Calu3 (cell line): Measurements from ENCODE around the gene DOCK1. TPM values are rescaled to one million over a fixed set of nuclear protein-coding genes. Genes with fewer than 3 reads are reported as not detected.
"Not testable (repeated sequence)": the region's sequence is repeated elsewhere in the genome, so short reads cannot be mapped to it uniquely, and the experiment has no call there.

Experiments used
- BruUV-seq: library from RNA; stranded (reverse); fragments of 400-500 nt; replicated peaks from 2 replicates; lab custom pipeline; 2021; lab: Mats Ljungman, UMichigan
- CTCF ChIA-PET: fragments of 300-600 bp; sonication (Branson Sonifier 250); formaldehyde crosslinking; loops from one replicate; lab custom pipeline; 2022; ENCODE audit warnings: antibody characterized with exemption; lab: Charles Lee
- DNase-seq: peaks from one replicate; pipeline ENCODE4 v3.0.0; 2022
- H3K27ac Mint-ChIP-seq: one replicate; pipeline ENCODE4 v1.8.0; 2022; ENCODE audit warnings: mixed read lengths; ENCODE audit not compliant: unreplicated experiment
- H3K27me3 Mint-ChIP-seq: one replicate; pipeline ENCODE4 v1.8.0; 2022; ENCODE audit warnings: mixed read lengths; ENCODE audit not compliant: unreplicated experiment
- H3K36me3 Mint-ChIP-seq: one replicate; pipeline ENCODE4 v1.8.0; 2022; ENCODE audit warnings: mild to moderate bottlenecking, moderate library complexity, mixed read lengths; ENCODE audit not compliant: insufficient read depth, unreplicated experiment
- H3K4me1 Mint-ChIP-seq: one replicate; pipeline ENCODE4 v1.8.0; 2022; ENCODE audit warnings: mild to moderate bottlenecking, low read depth, mixed read lengths; ENCODE audit not compliant: unreplicated experiment
- H3K4me3 Mint-ChIP-seq: one replicate; pipeline ENCODE4 v1.8.0; 2022; ENCODE audit warnings: mild to moderate bottlenecking, low read depth, moderate library complexity, mixed read lengths; ENCODE audit not compliant: unreplicated experiment
- H3K9me3 Mint-ChIP-seq: one replicate; pipeline ENCODE4 v1.8.0; 2022; ENCODE audit warnings: low read depth, mixed read lengths; ENCODE audit not compliant: unreplicated experiment
- intact Hi-C: fragments of 100-400 bp; cut with micrococcal nuclease; formaldehyde crosslinking; loops from one replicate; pipeline ENCODE4 v1.10.0; 2022; ENCODE audit not compliant: unreplicated experiment
- total RNA-seq: library from RNA; stranded (reverse); gene quantifications from 2 replicates; pipeline ENCODE4 v1.2.3, GENCODE V29; 2022
- TF ChIP-seq, protein P1 (sequence below): fragments of 200-600 bp; IDR thresholded peaks from one replicate; pipeline ENCODE4 v1.8.0; 2022; ENCODE audit warnings: antibody characterized with exemption; ENCODE audit not compliant: unreplicated experiment

DOCK1 gene
- total RNA-seq, 1 experiment from 2014 or later, result 34.2 TPM

GRCh38 chr10:127306479-127306878, 401.3 kb downstream of the DOCK1 start:
- no peak for DNase-seq
- Mint-ChIP-seq H3K9me3 (no peaks in the 10 kb centered on the region), H3K4me3 (no peak overlapping the region), H3K36me3 (no peaks in the 10 kb centered on the region), H3K27ac (no peak overlapping the region), H3K4me1 (peaks cover 7% of the 10 kb centered on the region), H3K27me3 (no peaks in the 10 kb centered on the region)
- intact Hi-C loops, result no loop called here
- no TSS peak for BruUV-seq
- TF ChIP-seq, protein P1, sequence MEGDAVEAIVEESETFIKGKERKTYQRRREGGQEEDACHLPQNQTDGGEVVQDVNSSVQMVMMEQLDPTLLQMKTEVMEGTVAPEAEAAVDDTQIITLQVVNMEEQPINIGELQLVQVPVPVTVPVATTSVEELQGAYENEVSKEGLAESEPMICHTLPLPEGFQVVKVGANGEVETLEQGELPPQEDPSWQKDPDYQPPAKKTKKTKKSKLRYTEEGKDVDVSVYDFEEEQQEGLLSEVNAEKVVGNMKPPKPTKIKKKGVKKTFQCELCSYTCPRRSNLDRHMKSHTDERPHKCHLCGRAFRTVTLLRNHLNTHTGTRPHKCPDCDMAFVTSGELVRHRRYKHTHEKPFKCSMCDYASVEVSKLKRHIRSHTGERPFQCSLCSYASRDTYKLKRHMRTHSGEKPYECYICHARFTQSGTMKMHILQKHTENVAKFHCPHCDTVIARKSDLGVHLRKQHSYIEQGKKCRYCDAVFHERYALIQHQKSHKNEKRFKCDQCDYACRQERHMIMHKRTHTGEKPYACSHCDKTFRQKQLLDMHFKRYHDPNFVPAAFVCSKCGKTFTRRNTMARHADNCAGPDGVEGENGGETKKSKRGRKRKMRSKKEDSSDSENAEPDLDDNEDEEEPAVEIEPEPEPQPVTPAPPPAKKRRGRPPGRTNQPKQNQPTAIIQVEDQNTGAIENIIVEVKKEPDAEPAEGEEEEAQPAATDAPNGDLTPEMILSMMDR, result no peak
- CTCF ChIA-PET, result no interaction called here

DNA sequence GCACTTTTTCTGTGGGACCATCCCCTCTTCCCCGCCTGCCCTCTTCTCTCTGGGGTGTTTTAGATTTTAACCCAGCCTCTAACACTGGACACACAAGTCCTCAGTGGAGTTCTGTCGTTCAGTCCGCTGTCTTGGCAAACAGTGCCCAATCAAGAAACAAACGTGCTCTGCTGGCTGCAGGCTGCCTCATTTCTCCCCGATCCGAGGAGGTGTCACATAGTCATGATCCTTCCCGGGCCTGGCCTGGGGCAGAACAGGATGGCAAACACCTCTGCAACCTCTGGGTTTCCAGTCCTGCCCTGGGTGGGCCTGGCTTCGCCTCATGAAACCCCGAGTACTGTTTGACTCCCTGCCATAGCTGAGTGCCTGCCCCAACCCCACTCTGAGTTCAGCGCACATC, 402.1 kb downstream of the DOCK1 start:
- Mint-ChIP-seq H3K4me1 (peaks cover 7% of the 10 kb centered on the region), H3K27ac (no peak overlapping the region), H3K36me3 (no peaks in the 10 kb centered on the region), H3K9me3 (no peaks in the 10 kb centered on the region), H3K4me3 (no peak overlapping the region), H3K27me3 (no peaks in the 10 kb centered on the region)
- BruUV-seq, result no TSS peak
- TF ChIP-seq, protein P1, result no peak
- CTCF ChIA-PET, result no interaction called here
- no peak for DNase-seq
- intact Hi-C loops, result no loop called here

DNA sequence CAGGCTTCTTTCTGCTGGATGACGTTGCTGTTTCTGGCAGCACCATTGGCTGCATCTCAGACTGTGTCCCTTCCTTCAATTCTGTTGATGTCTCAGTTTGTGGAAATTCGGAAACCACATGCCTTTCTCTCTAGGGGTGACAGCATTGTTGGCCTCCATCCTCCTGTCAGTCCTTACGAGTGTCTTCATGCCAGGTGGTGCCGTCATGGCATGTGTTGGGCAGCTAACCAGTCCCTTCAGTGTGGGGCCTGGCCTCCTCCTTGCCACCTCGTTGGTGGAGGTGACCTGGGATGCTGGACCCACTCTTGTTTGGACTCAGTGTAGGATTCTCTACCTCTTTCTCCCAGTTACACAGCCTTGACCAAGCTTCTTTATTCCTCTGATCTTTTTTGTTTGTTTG, 402.8 kb downstream of the DOCK1 start:
- TF ChIP-seq, protein P1, result no peak
- DNase-seq, result no peak
- H3K4me3 Mint-ChIP-seq, result no peak overlapping the region
- H3K27ac Mint-ChIP-seq, result no peak overlapping the region
- H3K36me3 Mint-ChIP-seq, result no peaks in the 10 kb centered on the region
- no peaks in the 10 kb centered on the region for H3K9me3 Mint-ChIP-seq
- intact Hi-C loops, result no loop called here
- no peaks in the 10 kb centered on the region for H3K27me3 Mint-ChIP-seq
- BruUV-seq, result no TSS peak
- CTCF ChIA-PET, result no interaction called here
- H3K4me1 Mint-ChIP-seq, result peaks cover 4% of the 10 kb centered on the region

DNA sequence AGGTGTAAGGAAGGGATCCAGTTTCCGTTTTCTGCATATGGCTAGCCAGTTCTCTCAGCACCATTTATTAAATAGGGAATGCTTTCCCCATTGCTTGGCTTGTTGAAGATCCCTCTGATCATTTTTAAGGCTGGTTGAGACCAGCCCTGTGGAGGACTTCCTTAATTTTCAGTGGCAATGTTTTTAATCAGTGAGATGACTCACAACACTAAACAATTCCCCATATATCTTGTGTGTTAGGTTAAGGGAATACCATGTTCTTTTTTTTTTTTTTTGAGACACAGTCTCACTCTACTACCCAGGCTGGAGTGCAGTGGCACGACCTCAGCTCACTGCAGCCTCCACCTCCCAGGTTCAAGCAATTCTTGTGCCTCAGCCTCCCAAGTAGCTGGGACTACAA, 404.4 kb downstream of the DOCK1 start:
- H3K4me3 Mint-ChIP-seq, H3K27ac Mint-ChIP-seq, H3K27me3 Mint-ChIP-seq, DNase-seq, H3K4me1 Mint-ChIP-seq, intact Hi-C loops, BruUV-seq, H3K36me3 Mint-ChIP-seq, CTCF ChIA-PET, H3K9me3 Mint-ChIP-seq: not testable (repeated sequence)

GRCh38 chr10:127310430-127310829, 405.2 kb downstream of the DOCK1 start:
- CTCF ChIA-PET, result no interaction called here
- TF ChIP-seq, protein P1, result no peak

More at GRCh38 chr10:127310430-127310829, 405.2 kb downstream of the DOCK1 start:
- no TSS peak for BruUV-seq
- no peak overlapping the region for H3K4me3 Mint-ChIP-seq
- intact Hi-C loops, result no loop called here
- no peak overlapping the region for H3K27ac Mint-ChIP-seq
- H3K27me3 Mint-ChIP-seq, result no peaks in the 10 kb centered on the region
- H3K36me3 Mint-ChIP-seq, result no peaks in the 10 kb centered on the region
- H3K9me3 Mint-ChIP-seq, result no peaks in the 10 kb centered on the region
- no peak for DNase-seq
- no peaks in the 10 kb centered on the region for H3K4me1 Mint-ChIP-seq
